GM23248 (cell line): ENCODE data around the gene CCDC191. TPM values are rescaled to one million over a fixed set of nuclear protein-coding genes. Genes with fewer than 3 reads are reported as not detected.

Source experiments
- DNase-seq: peaks from one replicate; pipeline ENCODE4 v3.0.0-alpha.2; 2015
- H2AFZ ChIP-seq: fragments of 200-600 bp; sonication (generic); 2 replicates; pipeline ENCODE4 v1.6.1; 2016; ENCODE audit warnings: antibody characterized with exemption
- H3F3A ChIP-seq: fragments of 200-600 bp; sonication (generic); 2 replicates; pipeline ENCODE4 v1.6.1; 2016; ENCODE audit warnings: mild to moderate bottlenecking, antibody characterized with exemption, mixed run types; ENCODE audit not compliant: insufficient read depth
- H3K27ac ChIP-seq: fragments of 200-600 bp; sonication (generic); 2 replicates; pipeline ENCODE4 v1.5.1; 2016; ENCODE audit warnings: mild to moderate bottlenecking
- H3K27me3 ChIP-seq: fragments of 200-600 bp; sonication (generic); replicated peaks from 2 replicates; pipeline ENCODE4 v1.6.1; 2016; ENCODE audit warnings: mild to moderate bottlenecking; ENCODE audit not compliant: insufficient read depth
- H3K36me3 ChIP-seq: fragments of 200-600 bp; sonication (generic); 2 replicates; pipeline ENCODE4 v1.6.1; 2016; ENCODE audit warnings: low read depth, mild to moderate bottlenecking
- H3K4me1 ChIP-seq: fragments of 200-600 bp; sonication (generic); 2 replicates; pipeline ENCODE4 v1.6.1; 2016; ENCODE audit warnings: mild to moderate bottlenecking; ENCODE audit not compliant: insufficient read depth
- H3K4me2 ChIP-seq: fragments of 200-600 bp; sonication (generic); one replicate; pipeline ENCODE4 v1.6.1; 2016; ENCODE audit warnings: mild to moderate bottlenecking; ENCODE audit not compliant: unreplicated experiment
- H3K4me3 ChIP-seq: fragments of 200-600 bp; sonication (generic); 2 replicates; pipeline ENCODE4 v1.5.1; 2016; ENCODE audit warnings: mild to moderate bottlenecking
- H3K79me2 ChIP-seq: fragments of 200-600 bp; sonication (generic); 2 replicates; pipeline ENCODE4 v1.6.1; 2016; ENCODE audit warnings: mild to moderate bottlenecking; ENCODE audit not compliant: insufficient read depth
- H3K9ac ChIP-seq: fragments of 200-600 bp; sonication (generic); 2 replicates; pipeline ENCODE4 v1.6.1; 2016; ENCODE audit warnings: mild to moderate bottlenecking
- H3K9me2 ChIP-seq: fragments of 200-600 bp; sonication (generic); 2 replicates; pipeline ENCODE4 v1.6.1; 2016; ENCODE audit warnings: mixed run types, mild to moderate bottlenecking, moderate library complexity; ENCODE audit not compliant: insufficient read depth
- H3K9me3 ChIP-seq: fragments of 200-600 bp; sonication (generic); one replicate; pipeline ENCODE4 v1.6.1; 2017; ENCODE audit warnings: low read depth
- H4K20me1 ChIP-seq: fragments of 200-600 bp; sonication (generic); 2 replicates; pipeline ENCODE4 v1.6.0; 2016; ENCODE audit not compliant: insufficient read depth
- EZH2 ChIP-seq: fragments of 200-600 bp; sonication (generic); IDR thresholded peaks from 2 replicates; pipeline ENCODE4 v1.6.1; 2018; ENCODE audit warnings: antibody characterized with exemption, mild to moderate bottlenecking; ENCODE audit not compliant: insufficient read depth, poor library complexity, severe bottlenecking
- EZH2phosphoT487 ChIP-seq: fragments of 200-600 bp; sonication (generic); IDR thresholded peaks from 2 replicates; pipeline ENCODE4 v1.6.1; 2018; ENCODE audit warnings: antibody characterized with exemption, moderate library complexity, mild to moderate bottlenecking, low read depth; ENCODE audit not compliant: insufficient read depth
- WGBS, 2 experiments: methylation state at CpG; one replicate each; pipeline ENCODE4 v1.1.6; 2015 to 2017; ENCODE audit warnings: low lambda C conversion rate in 2 of 2, low coverage in 1 of 2; ENCODE audit errors: missing lambda C conversion rate in 2 of 2; 5-methylcytosine and 5-hydroxymethylcytosine counted together
- in situ Hi-C: fragments of 300-500 bp; cut with MboI; formaldehyde crosslinking; loops from 2 replicates; pipeline ENCODE4 v1.15.0; 2020
- polyA plus RNA-seq: library from polyadenylated mRNA; unstranded; fragments of >200 nt; fragmentation: Nextera tagmentation; extraction: Ambion mirVana; gene quantifications from 2 replicates; pipeline ENCODE4 v1.2.1, GENCODE V29; 2016
- total RNA-seq: library from RNA; depleted of rRNA; stranded (reverse); fragments of >200 nt; shearing (Covaris generic); gene quantifications from 2 replicates; pipeline ENCODE4 v1.2.3, GENCODE V29; 2014

Gene CCDC191
- total and polyA plus RNA-seq, 2 experiments from 2014 or later, result 0.43 to 1.5 TPM

DNA sequence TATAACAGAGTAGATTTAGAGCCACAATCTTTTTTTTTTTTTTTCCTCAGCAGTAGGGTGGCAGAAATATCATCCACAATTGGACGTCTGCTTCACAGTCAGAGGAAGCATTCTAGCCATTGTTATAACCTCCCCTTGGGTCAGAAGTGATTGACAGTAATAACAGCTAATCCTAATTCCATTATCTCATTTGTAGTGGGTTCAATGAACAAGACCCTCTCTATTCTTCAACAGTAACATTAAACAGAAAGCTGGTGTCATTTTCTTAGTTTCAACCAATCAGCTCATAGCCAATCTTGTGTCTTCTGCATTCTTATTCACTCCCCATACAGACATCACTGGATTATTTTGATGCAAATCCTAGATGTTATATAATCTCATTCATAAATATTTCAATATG, 44.8 kb upstream of the CCDC191 start:
- Histone ChIP-seq H3K9me2 (no peaks in the 10 kb centered on the region), H3F3A (no peaks in the 10 kb centered on the region), H3K27me3 (no peaks in the 10 kb centered on the region), H3K27ac (no peak overlapping the region), H2AFZ (no peak overlapping the region), H3K9me3 (no peaks in the 10 kb centered on the region), H3K4me3 (no peak overlapping the region), H3K36me3 (no peaks in the 10 kb centered on the region), H3K4me1 (no peaks in the 10 kb centered on the region), H3K79me2 (no peaks in the 10 kb centered on the region), H3K9ac (no peak overlapping the region), H3K4me2 (no peak overlapping the region), H4K20me1 (no peaks in the 10 kb centered on the region)
- no peak for DNase-seq
- in situ Hi-C loops, result no loop called here
- WGBS, 2 experiments, result 64 to 76% methylated on average over 1 of the region's 1 CpG
- TF ChIP-seq EZH2, result no peak
- no peak for TF ChIP-seq EZH2phosphoT487

DNA sequence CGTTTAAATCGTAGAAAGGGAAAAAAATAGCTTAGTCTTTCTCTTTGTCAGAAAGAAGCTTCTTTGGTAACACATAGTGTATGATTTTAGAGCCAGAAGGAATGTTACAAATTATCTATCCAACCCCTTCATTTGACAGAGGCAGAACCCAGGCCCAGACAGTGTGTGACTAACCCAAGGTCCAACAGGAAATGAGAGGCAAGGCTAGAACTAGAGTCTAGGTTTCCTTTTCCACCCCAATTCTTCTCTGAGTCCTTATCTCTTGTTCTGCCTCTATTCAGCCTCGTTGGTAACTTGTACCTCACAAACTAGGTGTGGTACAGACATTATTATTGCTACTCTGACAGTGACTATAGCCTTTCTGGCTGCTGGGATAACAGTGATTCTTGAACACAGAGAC, 39.5 kb upstream of the CCDC191 start:
- WGBS, 2 experiments, result 41 to 44% methylated on average over 3 of the region's 3 CpGs
- TF ChIP-seq EZH2, result no peak
- TF ChIP-seq EZH2phosphoT487, result no peak
- no peaks in the 10 kb centered on the region for H3K9me3 ChIP-seq
- DNase-seq, result no peak
- H3K36me3 ChIP-seq, result no peaks in the 10 kb centered on the region
- H3K9me2 ChIP-seq, result no peaks in the 10 kb centered on the region
- H3K4me2 ChIP-seq, result no peak overlapping the region
- no peaks in the 10 kb centered on the region for H4K20me1 ChIP-seq
- no peaks in the 10 kb centered on the region for H3K79me2 ChIP-seq
- H3F3A ChIP-seq, result peaks cover 17% of the 10 kb centered on the region
- no peak overlapping the region for H3K27ac ChIP-seq
- in situ Hi-C loops, result no loop called here
- peak overlapping the region; percentile 1; the same call in 1 of the 2 replicates for H2AFZ ChIP-seq
- peaks cover 18% of the 10 kb centered on the region for H3K4me1 ChIP-seq
- no peaks in the 10 kb centered on the region for H3K27me3 ChIP-seq
- no peak overlapping the region for H3K9ac ChIP-seq
- H3K4me3 ChIP-seq, result no peak overlapping the region

DNA sequence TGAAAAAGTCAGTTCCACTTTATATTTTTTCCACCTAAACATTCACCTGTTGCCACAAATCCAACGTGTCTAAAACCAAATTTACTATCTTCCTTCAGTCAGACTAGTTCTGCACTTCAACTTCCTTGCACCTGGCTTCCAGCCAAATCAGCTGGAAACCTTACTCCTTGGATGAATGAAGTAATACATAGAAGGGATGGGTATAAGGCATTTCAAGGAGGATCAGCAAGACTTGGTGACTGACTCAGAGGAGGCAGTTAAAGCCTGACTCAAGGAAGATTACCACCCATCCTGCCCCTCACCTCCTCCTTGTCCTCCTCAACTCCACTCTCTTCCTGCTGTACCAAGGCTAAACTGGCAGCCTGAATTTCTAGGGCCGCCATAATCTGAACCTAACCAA, 37.3 kb upstream of the CCDC191 start:
- peaks cover 18% of the 10 kb centered on the region for H3K4me1 ChIP-seq
- peak; percentile 85 for DNase-seq
- no peaks in the 10 kb centered on the region for H3K9me3 ChIP-seq
- WGBS, 2 experiments, result 50% methylated on average over 2 of the region's 2 CpGs
- H3K9ac ChIP-seq, result no peak overlapping the region
- H3K79me2 ChIP-seq, result no peaks in the 10 kb centered on the region
- TF ChIP-seq EZH2phosphoT487 (no peak), EZH2 (no peak)
- H3K9me2 ChIP-seq, result no peaks in the 10 kb centered on the region
- H2AFZ ChIP-seq, result no peak overlapping the region
- H3K27me3 ChIP-seq, result no peaks in the 10 kb centered on the region
- no peaks in the 10 kb centered on the region for H3K36me3 ChIP-seq
- H3K4me3 ChIP-seq, result no peak overlapping the region
- H3K4me2 ChIP-seq, result peak overlapping the region; percentile 34
- no peaks in the 10 kb centered on the region for H4K20me1 ChIP-seq
- peaks cover 17% of the 10 kb centered on the region for H3F3A ChIP-seq
- in situ Hi-C loops, result no loop called here
- no peak overlapping the region for H3K27ac ChIP-seq

DNA sequence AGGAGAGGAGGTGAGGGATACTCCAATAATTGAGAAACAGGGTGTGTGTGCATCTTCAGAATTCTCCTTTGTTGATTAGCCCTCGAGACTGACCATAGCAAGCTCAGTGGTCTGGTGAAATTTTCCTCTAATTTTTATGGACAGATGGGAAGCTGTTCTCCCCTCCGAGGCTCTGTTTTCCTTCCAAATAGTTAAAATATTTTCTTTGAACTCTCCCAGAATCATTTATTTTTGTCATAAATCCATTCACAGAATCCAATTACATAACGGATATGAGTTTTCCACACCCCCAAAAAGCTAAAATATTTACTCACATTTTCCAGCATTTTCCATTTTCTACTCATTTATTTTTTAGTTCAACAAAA, 36.7 kb upstream of the CCDC191 start:
- Histone ChIP-seq H3K27me3 (no peaks in the 10 kb centered on the region), H2AFZ (peak overlapping the region; percentile 90), H3K9ac (0 out of 2 replicates have a peak overlapping the region, but pooled peaks have one; percentile 12), H3K27ac (0 out of 2 replicates have a peak overlapping the region, but pooled peaks have one; percentile 4), H3K4me1 (peaks cover 18% of the 10 kb centered on the region), H3F3A (peaks cover 17% of the 10 kb centered on the region), H3K4me3 (peak overlapping the region; percentile 43; the same call in 1 of the 2 replicates), H3K9me2 (no peaks in the 10 kb centered on the region), H3K4me2 (peak overlapping the region; percentile 34), H3K79me2 (no peaks in the 10 kb centered on the region), H3K9me3 (no peaks in the 10 kb centered on the region), H3K36me3 (no peaks in the 10 kb centered on the region), H4K20me1 (no peaks in the 10 kb centered on the region)
- TF ChIP-seq EZH2 (no peak), EZH2phosphoT487 (no peak)
- 7 to 8% methylated on average over 3 of the region's 3 CpGs for WGBS, 2 experiments
- DNase-seq, result peak; percentile 7
- in situ Hi-C loops, result no loop called here
